ENCODE measurements around the gene KIRREL3.
A peak's percentile ranks its signal among the peaks of the same experiment; 100 is the strongest.

KIRREL3 gene

GRCh38 chr11:126548581-126549550 is 451.7 kb downstream of the KIRREL3 start:
- DNase-seq, result no peak

- DNase-seq, result no peak
Observed at GRCh38 chr11:126547691-126548090, 452.9 kb downstream of the KIRREL3 start.

GRCh38 chr11:126547161-126547560 is 453.4 kb downstream of the KIRREL3 start:
- no peak for DNase-seq

GRCh38 chr11:126546694-126547093 is 453.9 kb downstream of the KIRREL3 start:
- no peak for DNase-seq

GRCh38 chr11:126546191-126546590 is 454.4 kb downstream of the KIRREL3 start:
- DNase-seq, result no peak

- no peak for DNase-seq
Observed at GRCh38 chr11:126545057-126545555, 455.5 kb downstream of the KIRREL3 start.

GRCh38 chr11:126544108-126545056 is 456.2 kb downstream of the KIRREL3 start:
- peak; percentile 2 for DNase-seq

GRCh38 chr11:126543691-126544090 is 456.9 kb downstream of the KIRREL3 start:
- no peak for DNase-seq

- no peak for DNase-seq
Observed at GRCh38 chr11:126542334-126543015, 458.1 kb downstream of the KIRREL3 start.

- DNase-seq, result no peak
Observed at GRCh38 chr11:126538071-126538470, 462.5 kb downstream of the KIRREL3 start.

- DNase-seq, result no peak
Observed at GRCh38 chr11:126537492-126537891, 463.1 kb downstream of the KIRREL3 start.

- DNase-seq, result no peak
Observed at GRCh38 chr11:126534141-126534805, 466.3 kb downstream of the KIRREL3 start.

- no peak for DNase-seq
Observed at GRCh38 chr11:126533560-126533959, 467.0 kb downstream of the KIRREL3 start.

- DNase-seq, result no peak
Observed at GRCh38 chr11:126530416-126530815, 470.2 kb downstream of the KIRREL3 start.

GRCh38 chr11:126529037-126529436 is 471.5 kb downstream of the KIRREL3 start:
- DNase-seq, result no peak

GRCh38 chr11:126528075-126528474 is 472.5 kb downstream of the KIRREL3 start:
- no peak for DNase-seq

GRCh38 chr11:126527651-126528050 is 472.9 kb downstream of the KIRREL3 start:
- no peak for DNase-seq

- DNase-seq, result no peak
Observed at GRCh38 chr11:126526471-126526870, 474.1 kb downstream of the KIRREL3 start.

- no peak for DNase-seq
Observed at GRCh38 chr11:126525702-126526101, 474.9 kb downstream of the KIRREL3 start.

GRCh38 chr11:126525216-126525615 is 475.4 kb downstream of the KIRREL3 start:
- DNase-seq, result no peak

GRCh38 chr11:126523441-126524205 is 476.9 kb downstream of the KIRREL3 start:
- peak; percentile 24 for DNase-seq

Measured in NCI-H1694 (cell line).